ENCODE results near the gene STK11IP. TPM values are rescaled to one million over a fixed set of nuclear protein-coding genes. Genes with fewer than 3 reads are reported as not detected.

The STK11IP gene
- total RNA-seq, 8 experiments from 2014 or later = 7.2 to 28.2 (median 15.4) TPM

Other genes starting within 250 kb of the STK11IP start
- gene DNPEP, start 209.9 kb upstream of the STK11IP start, total RNA-seq = 10 to 100 TPM; 12.7 to 63.4 (median 27.9) TPM
- gene DES, start 179.5 kb upstream of the STK11IP start, total RNA-seq = 1 to 10 TPM in 1 of 8 experiments, under 1 TPM in 5, not detected in 2; 0.33 to 1.0 (median 0.76) TPM
- gene SPEG, start 163.0 kb upstream of the STK11IP start, total RNA-seq = 10 to 100 TPM in 7 of 8 experiments, 1 to 10 TPM in 1; 5.5 to 47.6 (median 26.1) TPM
- 10 to 100 TPM; 11.9 to 59.7 (median 27.0) TPM for gene GMPPA, start 99.0 kb upstream of the STK11IP start, total RNA-seq
- gene ASIC4, start 83.4 kb upstream of the STK11IP start, total RNA-seq = 10 to 100 TPM in 4 of 8 experiments, 1 to 10 TPM in 2, under 1 TPM in 2; 0.31 to 83.2 (median 19.4) TPM
- gene CHPF, start 54.0 kb upstream of the STK11IP start, total RNA-seq = 100 to 1,000 TPM in 2 of 8 experiments, 10 to 100 TPM in 6; 20.9 to 164 (median 56.8) TPM
- gene TMEM198, start 53.8 kb upstream of the STK11IP start, total RNA-seq = 10 to 100 TPM in 4 of 8 experiments, 1 to 10 TPM in 4; 4.8 to 26.5 (median 11.1) TPM
- 100 to 1,000 TPM in 1 of 8 experiments, 10 to 100 TPM in 7; 26.0 to 106 (median 51.8) TPM for gene OBSL1, start 26.3 kb upstream of the STK11IP start, total RNA-seq
- 1 to 10 TPM in 6 of 8 experiments, under 1 TPM in 2; 0.28 to 2.3 (median 1.3) TPM for gene INHA, start 25.5 kb upstream of the STK11IP start, total RNA-seq
- gene SLC4A3, start 29.8 kb downstream of the STK11IP start, total RNA-seq = 10 to 100 TPM in 1 of 8 experiments, 1 to 10 TPM in 6, under 1 TPM in 1; 0.05 to 17.7 (median 5.8) TPM